Lower leg skin (tissue), 3 donors: Measurements from ENCODE around the gene SLC6A14.

Experiments used
- CTCF ChIP-seq, 3 donors: fragments of 450-650 bp; IDR thresholded peaks; one replicate each; pipeline ENCODE4 v1.5.1; 2016; ENCODE audit warnings: antibody characterized with exemption in 3 of 3, mild to moderate bottlenecking in 3 of 3, moderate library complexity in 2 of 3
- POLR2A ChIP-seq, 2 donors: fragments of 450-650 bp; IDR thresholded peaks; one replicate each; pipeline ENCODE4 v1.6.1; 2016 to 2017; ENCODE audit warnings: antibody characterized with exemption in 2 of 2, mild to moderate bottlenecking in 1 of 2, moderate library complexity in 1 of 2

DNA sequence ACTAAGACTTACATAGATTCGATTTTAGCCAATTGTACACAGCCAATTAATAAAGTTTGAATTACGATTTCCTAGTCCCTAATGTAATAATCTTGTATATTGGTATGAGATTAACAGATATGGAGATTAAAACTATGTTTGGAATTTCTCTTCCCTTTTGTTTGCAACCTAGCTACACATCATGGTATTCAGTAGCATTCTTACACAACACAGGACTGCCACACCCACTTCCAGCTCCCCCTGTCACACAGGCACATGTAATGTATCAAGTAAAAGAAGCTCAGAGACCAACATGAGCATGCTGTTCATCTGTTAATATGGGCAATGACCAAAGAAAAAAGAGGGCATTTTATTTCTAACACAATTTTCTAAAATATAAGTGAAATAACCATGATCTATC, 12.8 kb downstream of the SLC6A14 start:
- TF ChIP-seq CTCF (IDR thresholded peaks at IDR 0.05) (no peak), POLR2A (IDR thresholded peaks at IDR 0.05) (no peak)
